ENCODE measurements around the gene RERGL. TPM values are rescaled to one million over a fixed set of nuclear protein-coding genes. Genes with fewer than 3 reads are reported as not detected.

The RERGL gene
- total RNA-seq, 1 experiment from 2014 or later: not detected

GRCh38 chr12:18135086-18135485 is 45.1 kb upstream of the RERGL start:
- no CpG with 5 or more reads among the region's 3 CpGs for WGBS (ENCODE audit: extremely low coverage, insufficient read length, low lambda C conversion rate)

More at GRCh38 chr12:18135086-18135485, 45.1 kb upstream of the RERGL start:
- peaks cover 4 to 10% of the 10 kb centered on the region in 2 experiments; a peak in 3 of 4 replicates for H3K4me1 Mint-ChIP-seq
- no peak for DNase-seq
- H3K23ac ChIP-seq (ENCODE audit: insufficient read length, low read depth, low read length): no peak overlapping the region
- TF ChIP-seq CTCF (conservative IDR thresholded peaks at IDR 0.05): no peak
- no peak overlapping the region for H2AK5ac ChIP-seq (ENCODE audit: insufficient read length, low read length)
- no peak overlapping the region; a peak in 1 of 7 replicates for H3K27ac Mint-ChIP-seq
- no peaks in the 10 kb centered on the region for H3K4me1 ChIP-seq (ENCODE audit: insufficient read depth, low read length)
- H4K8ac ChIP-seq (replicated peaks; ENCODE audit: insufficient read length, low read depth, low read length): no peak overlapping the region
- no peak overlapping the region for H4K5ac ChIP-seq (ENCODE audit: insufficient read length, low read depth, low read length)
- no peaks in the 10 kb centered on the region for H3K23me2 ChIP-seq (ENCODE audit: insufficient read length, low read depth, low read length, poor library complexity, severe bottlenecking)
- no peak overlapping the region for H4K91ac ChIP-seq (ENCODE audit: insufficient read length, low read depth, low read length)
- no peaks in the 10 kb centered on the region for H3K79me2 ChIP-seq (ENCODE audit: insufficient read depth, low read length)
- no peak overlapping the region for H3K18ac ChIP-seq (ENCODE audit: insufficient read length, low read depth, low read length)
- H3K27me3 Mint-ChIP-seq (ENCODE audit: low read depth): no peaks in the 10 kb centered on the region
- no peak overlapping the region for H3K4me3 Mint-ChIP-seq
- H3K36me3 Mint-ChIP-seq (ENCODE audit: insufficient read depth in 1 of 3, low read depth in 3 of 3): no peaks in the 10 kb centered on the region
- H2AFZ ChIP-seq (ENCODE audit: low read length): no peak overlapping the region
- H3K4ac ChIP-seq (ENCODE audit: low read depth, low read length): no peak overlapping the region
- peaks cover 0 to 2% of the 10 kb centered on the region in 2 experiments; a peak in 1 of 5 replicates for H3K9me3 Mint-ChIP-seq
- H3K4me2 ChIP-seq (ENCODE audit: insufficient read depth, insufficient read length, low read length): no peak overlapping the region
- no peak overlapping the region for H2BK12ac ChIP-seq (ENCODE audit: insufficient read length, low read depth, low read length)
- H3K9me3 ChIP-seq (ENCODE audit: control insufficient read depth, low read depth, low read length): no peaks in the 10 kb centered on the region
- H4K20me1 ChIP-seq (ENCODE audit: control insufficient read depth, insufficient read depth, insufficient read length): no peaks in the 10 kb centered on the region
- H3K56ac ChIP-seq (ENCODE audit: insufficient read length, low read depth, low read length): no peak overlapping the region
- H2BK15ac ChIP-seq (ENCODE audit: low read depth, low read length): no peak overlapping the region
- H3T11ph ChIP-seq (ENCODE audit: low read length): no peak overlapping the region
- H3K14ac ChIP-seq (ENCODE audit: insufficient read depth, low read length): no peak overlapping the region
- no peaks in the 10 kb centered on the region for H3K79me1 ChIP-seq (ENCODE audit: insufficient read depth, low read depth, low read length, poor library complexity, severe bottlenecking)
- no peak overlapping the region for H2BK5ac ChIP-seq (ENCODE audit: insufficient read length, low read length)
- H3K27ac ChIP-seq (ENCODE audit: insufficient read length, low read depth, low read length): no peak overlapping the region
- H3K9ac ChIP-seq (ENCODE audit: extremely low read depth, insufficient read length, low read length): no peak overlapping the region
- no peak overlapping the region for H2BK20ac ChIP-seq (ENCODE audit: low read depth, low read length, poor library complexity, severe bottlenecking)
- H2BK120ac ChIP-seq (ENCODE audit: low read depth, low read length, poor library complexity, severe bottlenecking): no peak overlapping the region
- no peaks in the 10 kb centered on the region for H3K27me3 ChIP-seq (ENCODE audit: insufficient read depth, low read length)

Measured in H9 (cell line).